Measurements from ENCODE around the gene MBOAT2. TPM values are rescaled to one million over a fixed set of nuclear protein-coding genes. Genes with fewer than 3 reads are reported as not detected.

Gene MBOAT2
- polyA plus RNA-seq, 1 donor (not counting 4 experiments of a cell fraction or from before 2014, with no cell fraction given): 121 TPM

DNA sequence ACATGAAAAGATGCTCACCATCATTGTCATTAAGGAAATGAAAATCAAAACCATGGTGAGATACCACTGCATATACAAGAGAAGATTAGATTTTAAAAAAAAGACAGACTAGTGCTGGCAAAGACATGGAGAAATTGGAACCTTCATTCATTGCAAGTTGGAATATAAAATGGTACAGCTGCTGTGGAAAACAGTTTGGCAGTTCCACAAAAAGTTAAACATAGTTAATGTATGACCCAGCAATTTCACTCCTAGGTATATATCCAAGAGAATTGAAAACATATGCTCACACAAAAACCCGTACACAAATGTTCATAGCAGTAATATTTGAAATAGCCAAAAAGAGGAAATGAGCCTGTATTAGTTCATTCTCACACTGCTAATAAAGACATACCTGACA, 33.7 kb upstream of the MBOAT2 start:
- Histone ChIP-seq H3K4me1 (ENCODE audit: control insufficient read depth, extremely low read depth, insufficient read depth, low read length) (no peaks in the 10 kb centered on the region), H3K4me2 (ENCODE audit: control insufficient read depth, extremely low read depth, insufficient read depth, low read depth, low read length) (no peak overlapping the region), H3K36me3 (ENCODE audit: control insufficient read depth in 2 of 2, extremely low read depth in 1 of 2, insufficient read depth in 2 of 2, low read length in 2 of 2) (no peaks in the 10 kb centered on the region), H2AFZ (ENCODE audit: control insufficient read depth, low read length) (no peak overlapping the region), H4K20me1 (ENCODE audit: control insufficient read depth, extremely low read depth, insufficient read depth, low read length) (no peaks in the 10 kb centered on the region), H3K79me2 (ENCODE audit: control insufficient read depth, insufficient read depth, low read length) (no peaks in the 10 kb centered on the region), H3K9me3 (ENCODE audit: control insufficient read depth, low read depth, low read length) (no peaks in the 10 kb centered on the region), H3K9me1 (ENCODE audit: control insufficient read depth, extremely low read depth, insufficient read depth, low read length) (no peaks in the 10 kb centered on the region), H3K27me3 (ENCODE audit: control insufficient read depth, extremely low read depth, insufficient read depth, low read length) (no peaks in the 10 kb centered on the region), H3K4me3 (ENCODE audit: control insufficient read depth in 2 of 3, extremely low read depth in 1 of 3, insufficient read depth in 2 of 3, low read depth in 1 of 3, low read length in 3 of 3) (no peak overlapping the region), H3K9ac (ENCODE audit: control insufficient read depth, extremely low read depth, insufficient read depth, low read length) (no peak overlapping the region), H3K27ac (ENCODE audit: control insufficient read depth, insufficient read depth, low read length) (no peak overlapping the region)
- FAIRE-seq (no peak), DNase-seq (ENCODE audit: low read depth, low spot score) (no peak)
- dilution Hi-C loops (cut with MboI; ENCODE audit: extremely low pct_ligation_motif_present, low sequenced_read_pairs): no loop called here
- TF ChIP-seq, protein P1, sequence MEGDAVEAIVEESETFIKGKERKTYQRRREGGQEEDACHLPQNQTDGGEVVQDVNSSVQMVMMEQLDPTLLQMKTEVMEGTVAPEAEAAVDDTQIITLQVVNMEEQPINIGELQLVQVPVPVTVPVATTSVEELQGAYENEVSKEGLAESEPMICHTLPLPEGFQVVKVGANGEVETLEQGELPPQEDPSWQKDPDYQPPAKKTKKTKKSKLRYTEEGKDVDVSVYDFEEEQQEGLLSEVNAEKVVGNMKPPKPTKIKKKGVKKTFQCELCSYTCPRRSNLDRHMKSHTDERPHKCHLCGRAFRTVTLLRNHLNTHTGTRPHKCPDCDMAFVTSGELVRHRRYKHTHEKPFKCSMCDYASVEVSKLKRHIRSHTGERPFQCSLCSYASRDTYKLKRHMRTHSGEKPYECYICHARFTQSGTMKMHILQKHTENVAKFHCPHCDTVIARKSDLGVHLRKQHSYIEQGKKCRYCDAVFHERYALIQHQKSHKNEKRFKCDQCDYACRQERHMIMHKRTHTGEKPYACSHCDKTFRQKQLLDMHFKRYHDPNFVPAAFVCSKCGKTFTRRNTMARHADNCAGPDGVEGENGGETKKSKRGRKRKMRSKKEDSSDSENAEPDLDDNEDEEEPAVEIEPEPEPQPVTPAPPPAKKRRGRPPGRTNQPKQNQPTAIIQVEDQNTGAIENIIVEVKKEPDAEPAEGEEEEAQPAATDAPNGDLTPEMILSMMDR (optimal IDR thresholded peaks at IDR 0.05 in 1 of 3, IDR thresholded peaks at IDR 0.05 in 1 of 3, conservative IDR thresholded peaks at IDR 0.05 in 1 of 3; ENCODE audit: extremely low read depth in 1 of 3, insufficient read depth in 2 of 3, low read length in 3 of 3): no peak
- TF ChIP-seq EZH2 (IDR thresholded peaks at IDR 0.05; ENCODE audit: low read length): no peak

DNA sequence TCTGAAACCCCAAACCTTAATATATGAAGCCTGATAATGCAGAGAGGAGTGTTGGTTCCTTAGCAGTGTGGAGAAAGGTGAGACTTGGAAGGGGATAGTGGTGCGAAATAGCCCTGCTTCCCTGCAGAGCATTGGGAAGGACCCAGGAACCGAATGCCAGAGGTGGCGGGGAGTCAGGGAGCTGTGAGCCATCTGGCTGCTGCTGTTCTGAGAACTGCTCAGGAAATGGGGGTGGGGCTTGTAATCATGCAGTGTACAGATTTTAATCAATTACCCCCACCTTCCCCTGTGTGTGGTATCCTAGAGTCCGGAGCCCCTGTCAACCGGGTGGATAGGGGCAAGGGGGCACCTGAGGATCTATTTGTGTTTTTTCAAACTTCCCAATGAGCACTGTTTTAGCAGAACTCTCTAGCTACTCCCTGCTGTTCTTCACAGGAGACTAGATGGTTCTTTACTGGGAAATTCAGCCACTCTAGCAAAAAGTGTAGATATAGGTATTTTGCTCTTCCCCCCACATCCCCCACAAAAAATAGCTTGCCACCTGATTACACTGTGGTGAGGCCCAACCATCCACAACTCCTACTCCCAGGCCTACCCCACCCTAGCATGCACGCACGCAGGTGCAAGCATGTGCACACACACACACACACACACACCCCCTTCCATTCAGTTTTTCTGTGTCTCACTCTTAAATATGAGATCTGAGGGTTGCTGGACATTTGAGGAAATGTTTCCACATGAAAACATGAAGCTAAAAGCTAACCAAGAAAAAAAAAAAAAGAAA, 30.1 kb upstream of the MBOAT2 start:
- Histone ChIP-seq H3K27me3 (ENCODE audit: control insufficient read depth, extremely low read depth, insufficient read depth, low read length) (no peaks in the 10 kb centered on the region), H3K9me3 (ENCODE audit: control insufficient read depth, low read depth, low read length) (no peaks in the 10 kb centered on the region), H4K20me1 (ENCODE audit: control insufficient read depth, extremely low read depth, insufficient read depth, low read length) (no peaks in the 10 kb centered on the region), H3K4me1 (ENCODE audit: control insufficient read depth, extremely low read depth, insufficient read depth, low read length) (no peaks in the 10 kb centered on the region), H3K4me3 (ENCODE audit: control insufficient read depth in 2 of 3, extremely low read depth in 1 of 3, insufficient read depth in 2 of 3, low read depth in 1 of 3, low read length in 3 of 3) (no peak overlapping the region), H3K79me2 (ENCODE audit: control insufficient read depth, insufficient read depth, low read length) (no peaks in the 10 kb centered on the region), H3K4me2 (ENCODE audit: control insufficient read depth, extremely low read depth, insufficient read depth, low read depth, low read length) (no peak overlapping the region), H3K9me1 (ENCODE audit: control insufficient read depth, extremely low read depth, insufficient read depth, low read length) (no peaks in the 10 kb centered on the region), H3K36me3 (ENCODE audit: control insufficient read depth in 2 of 2, extremely low read depth in 1 of 2, insufficient read depth in 2 of 2, low read length in 2 of 2) (no peaks in the 10 kb centered on the region), H2AFZ (ENCODE audit: control insufficient read depth, low read length) (no peak overlapping the region), H3K27ac (ENCODE audit: control insufficient read depth, insufficient read depth, low read length) (no peak overlapping the region), H3K9ac (ENCODE audit: control insufficient read depth, extremely low read depth, insufficient read depth, low read length) (no peak overlapping the region)
- DNase-seq (ENCODE audit: low read depth, low spot score) (no peak), FAIRE-seq (no peak)
- TF ChIP-seq, protein P1 (optimal IDR thresholded peaks at IDR 0.05 in 1 of 3, IDR thresholded peaks at IDR 0.05 in 1 of 3, conservative IDR thresholded peaks at IDR 0.05 in 1 of 3; ENCODE audit: extremely low read depth in 1 of 3, insufficient read depth in 2 of 3, low read length in 3 of 3): no peak
- no peak for TF ChIP-seq EZH2 (IDR thresholded peaks at IDR 0.05; ENCODE audit: low read length)
- dilution Hi-C loops (cut with MboI; ENCODE audit: extremely low pct_ligation_motif_present, low sequenced_read_pairs): no loop called here

Measured in keratinocyte (primary cell).